Right lobe of liver (tissue), 4 donors: ENCODE results near the gene FMN2.

Experiments
- CTCF ChIP-seq, 4 donors: fragments of 200-600 bp in 3 of 4; fragments of 450-650 bp in 1 of 4; IDR thresholded peaks; one replicate each; pipeline versions ENCODE4 v1.5.1 to v1.8.0; 2016 to 2022; ENCODE audit warnings: antibody characterized with exemption in 4 of 4, mild to moderate bottlenecking in 2 of 4
- POLR2A ChIP-seq: fragments of 450-650 bp; IDR thresholded peaks from one replicate; pipeline ENCODE4 v1.6.1; 2017; ENCODE audit warnings: antibody characterized with exemption, mild to moderate bottlenecking
- donor health status: DM: no; HTN: no; CAD: no.
- donor health status: DM: no; HTN: no; CAD: no.
- donor health status: DM: no; HTN: yes; CAD: no.

- TF ChIP-seq POLR2A (no peak), CTCF (IDR thresholded peaks at IDR 0.05) (no peak)
These were observed 406.7 kb downstream of the FMN2 start for GRCh38 chr1:240498335-240498734.
